Kidney glomerular epithelial cell (primary cell): ENCODE measurements around the gene APC2.
"Not testable (repeated sequence)": the region's sequence is repeated elsewhere in the genome, so short reads cannot be mapped to it uniquely, and the experiment has no call there.

ENCODE experiments used
- DNase-seq: peaks from one replicate; lab custom pipeline; 2025; lab: John Stamatoyannopoulos, UW

Gene APC2

DNA sequence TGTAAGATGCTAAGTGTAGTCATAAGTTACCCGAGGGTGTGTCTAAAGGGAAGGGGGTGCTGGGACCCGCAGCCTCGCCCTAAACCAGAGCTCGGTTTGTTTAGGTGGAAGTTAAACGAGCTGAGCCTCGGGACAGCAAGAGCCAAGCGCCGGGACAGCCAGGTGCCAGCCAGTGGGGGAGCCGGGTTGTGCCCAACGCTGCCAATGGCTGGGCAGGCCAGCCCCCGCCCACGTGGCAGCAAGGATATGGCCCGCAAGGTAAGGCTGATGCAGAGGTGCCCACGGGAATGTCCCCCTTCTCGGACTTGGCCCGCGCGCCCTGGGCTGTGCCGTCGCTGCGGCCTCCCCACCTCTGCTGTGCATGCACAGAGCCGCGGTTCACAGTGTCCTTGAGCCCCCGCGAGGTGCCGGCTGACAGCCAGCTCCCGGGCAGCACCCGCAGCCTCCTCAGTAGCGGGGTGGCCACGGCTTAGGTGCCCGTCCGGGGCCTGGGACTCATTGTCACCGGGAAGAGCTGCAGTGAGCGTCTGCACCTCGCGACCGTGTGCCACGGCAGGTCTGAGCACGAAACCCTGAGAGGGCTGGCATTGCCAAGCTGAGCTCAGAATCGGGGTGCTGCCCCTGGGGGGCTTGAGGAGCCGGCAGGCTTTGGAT is 21.1 kb upstream of the APC2 start:
- DNase-seq, result no peak

DNA sequence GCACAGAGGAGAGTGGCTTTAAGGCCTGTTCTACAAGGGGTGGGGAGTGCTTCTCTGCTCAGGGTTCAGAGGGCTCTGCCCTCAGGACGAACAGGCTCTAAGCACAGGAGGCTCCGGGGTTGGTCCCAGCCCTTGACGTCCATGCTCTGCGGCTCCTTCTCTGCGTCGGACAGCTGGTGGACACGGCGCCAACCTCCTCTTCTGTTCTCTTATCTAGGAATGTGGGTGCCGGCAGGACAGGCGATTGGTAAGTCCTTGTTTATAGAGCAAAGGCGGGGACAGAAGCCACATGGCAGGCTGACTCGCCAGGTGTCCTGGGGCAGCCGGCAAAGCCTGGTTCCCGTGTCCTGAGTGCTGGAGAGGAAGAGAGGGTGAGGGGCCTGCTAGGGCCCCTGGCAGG is 20.2 kb upstream of the APC2 start:
- DNase-seq, result no peak

DNA sequence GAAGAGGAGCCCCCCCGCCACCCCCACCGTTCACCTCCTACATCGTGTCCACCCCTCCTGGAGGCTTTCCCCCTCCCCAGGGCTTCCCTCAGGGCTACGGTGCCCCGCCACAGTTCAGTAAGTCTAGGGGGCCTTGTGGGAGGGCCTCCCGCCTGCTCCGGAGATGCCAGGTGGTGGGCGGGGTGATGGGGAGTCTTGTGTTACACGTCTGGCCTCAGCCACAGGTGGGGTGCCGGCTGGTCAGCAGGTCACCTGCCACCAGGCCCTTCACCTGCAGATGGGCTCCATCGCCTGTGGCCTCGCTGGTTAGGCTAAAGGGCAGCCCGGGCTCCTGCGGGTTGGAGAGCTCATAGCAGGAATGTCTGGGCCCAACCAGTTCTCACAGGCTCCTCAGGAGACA is 19.7 kb upstream of the APC2 start:
- DNase-seq, result no peak

DNA sequence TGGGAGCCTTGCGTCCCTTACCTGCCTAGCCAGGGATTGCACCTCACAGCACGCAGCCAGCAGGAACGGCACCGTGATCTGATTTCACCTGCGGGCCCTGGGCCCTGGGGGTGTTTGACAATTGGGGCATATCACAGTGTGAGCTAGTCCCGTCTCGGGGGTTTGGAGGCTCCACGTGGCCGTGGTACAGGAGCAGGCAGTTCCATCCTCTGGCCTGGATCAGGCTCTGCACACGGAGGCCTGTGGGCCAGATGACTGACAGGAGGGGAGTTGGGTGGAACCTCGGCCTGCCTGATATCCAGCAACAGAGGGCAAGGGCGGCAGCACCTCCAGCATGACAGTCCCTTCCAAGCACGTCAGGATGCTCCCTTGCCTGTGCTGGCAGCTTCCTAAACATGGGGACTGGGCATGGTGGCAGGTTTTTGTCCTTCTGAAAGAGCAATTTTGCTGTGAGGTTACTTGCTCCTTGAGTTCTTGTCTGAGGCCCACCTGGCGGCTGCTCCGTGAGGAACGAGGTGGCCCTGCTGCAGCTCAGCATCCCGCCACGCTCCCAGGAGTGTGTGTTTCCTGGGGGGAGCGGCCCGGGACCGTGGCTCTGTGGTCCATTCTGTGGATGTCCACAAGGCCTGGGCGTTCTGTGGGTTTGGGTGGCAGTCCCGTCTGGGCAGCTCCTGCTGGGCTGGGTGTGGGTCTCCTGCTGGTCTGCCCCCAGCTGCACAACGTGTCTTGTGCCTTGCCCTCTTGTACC is 18.0 kb upstream of the APC2 start:
- DNase-seq, result no peak

DNA sequence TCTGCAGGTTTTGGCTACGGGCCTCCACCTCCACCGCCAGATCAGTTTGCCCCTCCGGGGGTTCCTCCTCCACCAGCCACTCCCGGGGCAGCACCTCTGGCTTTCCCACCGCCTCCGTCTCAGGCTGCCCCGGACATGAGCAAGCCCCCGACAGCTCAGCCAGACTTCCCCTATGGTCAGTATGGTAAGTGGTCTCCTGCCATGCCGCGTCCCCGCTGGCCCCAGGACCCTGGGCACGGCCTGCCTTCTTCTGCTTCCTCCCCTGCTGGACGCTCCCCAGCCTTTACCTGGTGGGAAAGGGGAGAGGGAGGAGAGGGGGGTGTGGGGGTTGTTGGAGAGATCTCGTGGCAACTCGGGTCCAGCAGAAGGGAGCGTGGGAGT is 17.4 kb upstream of the APC2 start:
- DNase-seq, result no peak

DNA sequence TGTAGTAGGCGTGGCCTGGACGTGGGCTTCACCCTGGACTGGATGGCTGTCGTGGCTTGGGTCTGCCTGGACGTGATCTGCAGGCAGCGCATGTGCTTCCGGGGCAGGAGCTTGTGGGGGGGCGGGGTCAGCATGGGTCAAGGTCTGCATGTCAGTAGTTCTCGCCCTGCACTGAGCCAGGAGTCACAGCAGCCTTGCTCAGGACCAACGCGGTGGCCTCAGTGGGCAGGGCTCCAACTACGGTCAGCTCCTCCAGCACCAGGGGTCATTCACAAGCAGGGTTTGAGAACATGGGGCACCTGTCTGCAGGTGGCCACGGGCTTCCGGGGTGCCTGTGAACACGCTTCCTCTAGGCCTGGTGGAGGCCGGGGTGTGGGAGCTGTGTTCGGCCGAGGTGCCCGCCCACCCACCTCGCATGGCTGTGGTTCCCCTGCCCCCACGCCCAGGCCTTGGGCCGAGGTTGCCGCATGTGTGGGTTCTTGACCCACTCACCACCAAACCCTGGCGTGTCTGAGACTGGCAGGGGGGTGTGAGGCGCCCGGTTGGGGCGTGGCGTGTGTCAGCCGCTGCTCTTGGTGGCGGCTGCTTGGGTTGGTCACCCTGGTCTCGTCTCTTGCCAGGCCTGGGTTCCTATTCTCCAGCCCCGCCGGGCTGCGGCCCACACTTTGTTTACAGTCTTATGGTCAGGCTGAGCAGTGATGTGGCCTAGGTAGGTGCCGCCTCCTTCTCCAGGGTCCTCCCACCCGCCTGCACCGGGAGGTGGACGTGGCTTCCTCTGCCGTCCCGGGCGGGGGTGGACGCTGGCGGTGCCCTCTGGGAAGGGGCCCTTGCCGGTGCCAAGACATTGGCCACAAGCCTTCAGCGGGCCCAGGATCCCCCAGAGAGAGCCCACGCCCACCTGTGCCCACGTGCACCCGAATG is 16.5 kb upstream of the APC2 start:
- no peak for DNase-seq

DNA sequence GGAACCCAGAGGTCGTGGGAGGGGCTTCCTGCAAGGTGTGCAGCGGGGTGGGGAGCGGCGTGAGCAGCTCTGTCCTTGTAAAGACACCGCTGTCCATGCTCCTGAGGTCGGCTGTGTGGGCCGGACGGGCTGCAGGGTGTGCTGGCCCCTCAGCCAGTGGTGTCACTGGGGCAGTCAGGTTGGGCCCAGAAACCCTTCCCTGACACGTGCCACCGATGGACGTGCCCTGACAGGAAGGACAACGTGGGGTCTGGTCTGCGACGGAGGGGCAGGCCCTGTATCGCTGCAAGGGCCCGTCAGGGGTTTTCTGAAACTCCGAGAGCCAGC is 15.9 kb upstream of the APC2 start:
- no peak for DNase-seq

DNA sequence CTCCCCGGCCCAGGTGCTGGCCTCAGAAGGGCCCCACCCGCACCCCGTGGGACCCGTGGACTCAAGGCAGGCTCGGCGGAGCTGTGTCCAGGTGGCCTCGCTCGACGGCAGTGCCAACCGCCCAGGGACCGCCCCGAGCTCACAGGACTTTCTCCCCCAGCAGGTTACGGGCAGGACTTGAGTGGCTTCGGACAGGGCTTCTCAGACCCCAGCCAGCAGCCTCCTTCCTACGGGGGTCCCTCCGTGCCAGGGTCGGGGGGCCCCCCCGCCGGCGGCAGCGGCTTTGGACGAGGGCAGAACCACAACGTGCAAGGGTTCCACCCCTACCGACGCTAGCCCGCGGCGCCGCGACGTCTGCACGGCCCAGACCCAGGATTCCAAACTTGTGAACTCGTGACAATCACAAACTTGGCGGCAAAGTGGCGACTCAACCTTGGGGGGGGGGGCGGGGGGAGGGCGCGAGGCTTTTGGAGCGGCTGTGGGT is 15.3 kb upstream of the APC2 start:
- no peak for DNase-seq

DNA sequence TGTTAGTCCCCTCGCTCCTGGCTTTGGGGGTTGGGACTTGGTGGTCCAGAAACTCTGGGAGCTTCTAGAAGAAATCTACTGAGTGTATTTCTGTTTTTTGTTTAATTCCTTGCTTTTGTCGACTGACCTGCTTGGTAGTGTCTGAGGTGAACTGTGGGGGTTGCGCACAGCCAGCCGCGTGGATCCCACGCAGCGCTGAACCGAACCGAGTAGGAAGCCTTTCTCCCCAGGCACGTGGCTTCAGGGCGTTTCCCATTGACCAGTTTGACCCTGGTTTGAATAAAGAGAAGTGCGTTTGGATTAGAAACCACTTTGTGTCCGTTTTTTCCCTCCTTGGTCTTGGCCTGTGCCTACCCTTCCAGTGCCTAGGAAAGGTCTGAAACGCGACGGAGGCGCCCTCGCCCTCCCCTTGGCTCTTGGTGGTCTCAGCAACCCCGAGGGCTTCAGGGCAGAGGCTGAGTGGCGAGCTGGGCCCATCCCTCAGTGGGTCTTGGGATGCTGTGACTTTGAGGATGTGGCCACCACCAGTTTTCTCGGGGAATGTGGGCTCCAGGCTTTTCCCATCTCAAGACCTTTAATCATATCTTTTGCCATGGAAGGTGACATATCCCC is 14.4 kb upstream of the APC2 start:
- DNase-seq, result no peak

DNA sequence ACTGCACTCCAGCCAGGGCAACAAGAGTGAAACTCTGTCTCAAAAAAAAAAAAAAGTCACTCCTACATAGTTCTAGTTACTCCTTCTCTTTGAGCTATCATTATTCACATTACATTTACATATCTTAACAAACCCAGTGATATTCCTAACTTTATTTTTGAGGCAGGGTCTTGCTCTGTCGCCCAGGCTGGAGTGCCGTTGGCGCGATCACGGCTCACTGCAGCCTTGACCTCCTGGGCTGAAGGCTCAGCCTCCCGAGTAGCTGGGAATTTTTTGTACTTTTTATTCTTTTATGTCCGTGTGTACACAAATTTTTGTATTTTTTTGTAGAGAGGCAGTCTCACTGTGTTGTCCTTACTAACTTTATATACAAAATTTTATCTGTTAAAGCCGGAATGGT is 12.3 kb upstream of the APC2 start:
- DNase-seq, result no peak

DNA sequence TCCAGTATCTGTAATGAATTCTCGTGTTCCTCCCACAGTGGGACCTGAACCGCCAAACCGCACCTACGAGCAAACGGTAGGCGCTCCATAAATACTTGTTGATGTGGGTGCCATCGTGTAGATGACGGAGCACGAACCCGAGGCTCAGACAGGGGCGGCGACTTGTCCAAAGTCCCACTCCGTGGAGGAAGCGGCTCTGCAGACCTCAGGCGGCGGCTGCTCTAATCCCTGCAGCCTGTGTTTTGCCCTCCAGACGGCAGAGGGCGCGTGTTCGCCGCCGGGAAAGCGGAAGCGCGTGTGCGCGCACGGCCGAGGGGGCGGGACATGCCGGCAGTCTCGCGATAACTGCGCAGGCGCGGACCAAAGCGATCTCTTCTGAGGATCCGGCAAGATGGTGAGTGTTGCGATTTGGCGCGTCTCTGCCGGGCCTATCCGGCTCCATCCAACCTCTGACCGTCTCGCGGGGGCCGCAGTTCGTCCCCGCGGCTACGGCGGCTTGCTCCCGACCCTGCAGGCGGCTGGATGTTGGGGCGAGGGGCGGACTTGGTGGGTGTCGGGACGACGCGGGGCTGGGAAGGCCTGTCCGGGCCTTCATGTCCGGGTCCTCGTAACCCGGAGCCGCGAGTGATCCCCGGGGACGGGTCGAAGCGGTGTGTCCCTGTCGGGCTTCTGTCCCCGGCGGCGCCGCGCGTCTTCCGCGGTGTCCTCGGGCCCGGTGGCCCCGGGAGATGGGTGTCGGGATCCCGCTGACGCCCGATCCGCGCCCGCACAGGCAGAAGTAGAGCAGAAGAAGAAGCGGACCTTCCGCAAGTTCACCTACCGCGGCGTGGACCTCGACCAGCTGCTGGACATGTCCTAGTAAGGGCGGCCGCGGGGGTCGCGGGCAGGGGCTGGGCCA is 11.6 kb upstream of the APC2 start, which contains the start of gene RPS15:
Gene RPS15 (plus strand): TSS at position 362 of the 898 bp plus-strand sequence. CDS start 30 bp downstream, at position 392.
- peak; percentile 93 for DNase-seq

DNA sequence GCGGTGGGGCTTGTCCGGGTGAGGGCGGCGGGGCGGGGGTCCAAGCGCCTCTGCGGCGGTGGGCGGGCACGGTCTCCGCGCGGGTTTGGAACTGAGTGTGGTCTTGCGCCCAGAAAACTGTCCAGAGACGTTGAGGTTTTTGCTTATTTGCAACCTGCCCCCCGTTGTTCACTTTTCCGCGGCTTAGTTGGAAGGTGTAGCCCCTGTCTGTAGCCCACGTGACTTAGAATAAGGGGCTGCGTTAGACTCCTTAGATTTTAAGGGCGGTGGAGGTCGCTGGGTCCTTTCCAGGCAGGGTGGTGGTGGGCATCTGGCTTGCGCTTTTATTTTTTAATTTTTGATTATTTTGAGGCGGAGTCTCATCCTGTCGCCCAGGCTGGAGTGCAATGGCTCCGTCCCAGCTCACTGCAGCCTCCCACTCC is 11.0 kb upstream of the APC2 start:
- no peak for DNase-seq

DNA sequence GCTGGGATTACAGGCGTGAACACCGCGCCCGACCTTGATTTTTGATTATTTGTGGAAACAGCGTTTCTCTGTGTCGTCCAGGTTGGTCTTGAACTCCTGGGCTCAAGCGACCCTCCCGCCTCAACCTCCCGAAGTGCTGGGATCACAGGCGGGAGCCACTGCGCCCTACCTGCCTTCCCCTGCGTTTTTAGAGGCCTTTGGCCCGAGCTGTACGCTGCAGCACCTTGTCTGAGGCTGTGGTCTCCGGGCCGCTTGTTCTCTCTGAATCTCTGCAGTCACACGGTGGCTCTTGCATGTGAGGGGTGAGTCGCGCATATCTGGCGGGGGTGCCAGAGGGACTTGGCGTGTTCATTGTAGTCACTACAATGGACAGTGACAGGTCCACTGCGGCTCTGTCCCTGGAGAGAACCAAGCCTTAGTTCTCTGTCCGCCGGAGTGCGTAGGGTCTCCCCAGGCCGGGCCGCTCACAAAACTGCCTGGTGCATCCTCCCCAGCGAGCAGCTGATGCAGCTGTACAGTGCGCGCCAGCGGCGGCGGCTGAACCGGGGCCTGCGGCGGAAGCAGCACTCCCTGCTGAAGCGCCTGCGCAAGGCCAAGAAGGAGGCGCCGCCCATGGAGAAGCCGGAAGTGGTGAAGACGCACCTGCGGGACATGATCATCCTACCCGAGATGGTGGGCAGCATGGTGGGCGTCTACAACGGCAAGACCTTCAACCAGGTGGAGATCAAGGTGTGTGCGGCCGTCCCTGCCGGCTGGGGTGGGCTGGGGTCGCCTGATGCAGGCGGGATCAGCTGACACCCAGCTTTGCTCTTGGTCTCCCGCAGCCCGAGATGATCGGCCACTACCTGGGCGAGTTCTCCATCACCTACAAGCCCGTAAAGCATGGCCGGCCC is 10.2 kb upstream of the APC2 start:
- DNase-seq, result not testable (repeated sequence)

DNA sequence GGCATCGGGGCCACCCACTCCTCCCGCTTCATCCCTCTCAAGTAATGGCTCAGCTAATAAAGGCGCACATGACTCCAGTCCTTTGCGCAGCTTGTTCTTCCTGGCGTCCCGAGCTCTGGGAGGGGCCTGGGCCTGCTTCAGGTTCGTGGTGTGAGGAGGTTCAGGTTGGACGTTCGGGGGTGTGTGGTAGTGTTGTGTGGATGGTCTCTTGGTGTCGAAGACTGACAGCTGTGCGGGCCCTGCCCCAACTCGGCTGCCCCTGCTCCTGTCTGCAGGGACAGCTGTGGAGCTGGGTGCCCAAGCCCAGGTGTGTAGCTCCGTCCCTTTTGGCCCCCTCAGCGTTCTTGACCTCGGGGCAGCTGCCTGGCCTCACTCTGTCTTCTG is 9.5 kb upstream of the APC2 start:
- DNase-seq, result no peak

DNA sequence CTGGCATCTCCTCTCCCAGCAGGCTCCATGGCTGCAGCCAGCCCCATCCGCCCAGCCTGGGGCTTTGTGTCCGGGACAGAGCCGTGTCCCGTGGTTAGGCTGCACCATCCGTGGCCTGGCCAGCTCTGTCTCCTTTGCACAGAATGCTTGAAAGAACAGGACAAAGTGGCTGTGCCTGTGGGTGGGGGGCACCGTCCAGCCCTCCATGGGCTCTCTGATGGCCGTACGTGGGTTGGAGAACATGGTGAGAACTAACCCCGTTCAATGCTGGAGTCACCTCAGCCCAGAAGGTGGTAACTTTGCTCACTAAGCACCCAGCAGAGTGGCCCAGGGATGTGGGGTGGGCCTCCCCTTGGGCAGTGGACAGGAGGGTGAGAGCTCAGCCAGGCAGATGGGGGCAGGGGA is 8.9 kb upstream of the APC2 start:
- no peak for DNase-seq

DNA sequence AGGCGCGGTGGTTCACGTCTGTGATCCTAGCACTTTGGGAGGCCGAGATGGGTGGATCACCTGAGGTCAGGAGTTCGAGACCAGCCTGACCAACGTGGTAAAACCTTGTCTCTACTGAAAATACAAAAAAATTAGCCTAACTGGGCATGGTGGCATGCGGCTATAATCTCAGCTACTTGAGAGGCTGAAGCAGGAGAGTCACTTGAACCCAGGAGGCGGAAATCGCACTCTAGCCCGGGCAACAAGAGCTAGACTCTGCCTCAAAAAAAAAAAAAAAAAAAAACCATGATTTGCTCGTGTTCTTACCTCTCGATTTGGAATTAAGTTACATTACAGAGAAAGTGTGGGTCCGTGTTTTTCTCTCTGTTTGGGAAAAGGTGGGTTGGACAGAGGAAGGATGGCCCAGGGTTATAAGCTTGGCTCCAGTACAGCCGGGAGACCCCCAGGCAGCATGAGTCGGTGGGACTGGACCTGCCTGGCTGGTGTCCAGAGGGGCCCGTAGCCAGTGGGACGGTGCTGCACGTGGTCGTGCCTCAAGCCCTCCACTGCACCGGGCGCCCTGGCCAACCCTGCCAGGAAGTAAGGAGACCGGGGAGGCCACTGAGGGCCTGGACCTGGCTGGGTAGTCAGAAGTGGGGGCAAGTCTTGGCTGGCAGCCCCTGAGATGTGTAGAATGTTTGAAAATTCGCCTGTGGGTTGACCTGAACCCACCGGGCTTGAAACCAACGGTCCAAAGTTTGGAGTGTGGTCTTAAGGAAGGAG is 8.1 kb upstream of the APC2 start:
- no peak for DNase-seq

DNA sequence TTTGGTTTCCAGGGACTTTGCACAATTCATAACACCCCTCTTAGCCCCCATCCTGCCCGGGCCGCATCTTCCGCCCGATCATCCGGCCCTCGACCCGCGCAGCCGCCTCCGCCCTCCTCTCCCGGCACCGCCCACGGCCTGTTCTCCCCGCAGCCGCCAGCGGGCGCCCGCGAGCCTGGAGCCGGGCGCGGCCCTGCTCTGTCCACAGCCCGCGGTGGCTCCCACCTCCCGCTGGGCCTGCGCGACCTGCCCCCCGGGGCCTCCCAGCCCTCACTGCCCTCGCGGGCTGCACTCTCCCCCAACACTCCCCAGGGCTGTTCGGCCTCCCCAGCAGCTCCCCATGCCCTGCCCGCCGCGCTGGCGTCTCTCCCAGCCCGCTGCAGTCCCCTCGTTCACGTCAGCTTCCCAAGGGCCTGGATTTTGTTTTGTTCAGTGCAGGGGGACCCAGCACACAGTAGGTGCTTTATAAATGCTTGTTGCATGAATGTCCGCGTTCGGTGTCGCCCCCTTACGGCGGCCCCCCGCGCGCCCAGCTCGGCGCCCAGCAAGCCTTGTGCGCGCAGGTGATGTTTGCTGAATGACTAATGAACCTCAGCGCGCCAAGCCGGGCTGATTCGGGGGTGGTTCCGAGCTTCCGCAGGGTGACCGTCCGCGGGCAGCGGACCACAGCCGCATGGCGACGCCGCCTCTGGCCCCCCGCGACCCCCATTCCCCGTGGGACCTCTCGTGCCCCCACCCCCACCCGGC is 4.6 kb upstream of the APC2 start:
- peak; percentile 32 for DNase-seq

DNA sequence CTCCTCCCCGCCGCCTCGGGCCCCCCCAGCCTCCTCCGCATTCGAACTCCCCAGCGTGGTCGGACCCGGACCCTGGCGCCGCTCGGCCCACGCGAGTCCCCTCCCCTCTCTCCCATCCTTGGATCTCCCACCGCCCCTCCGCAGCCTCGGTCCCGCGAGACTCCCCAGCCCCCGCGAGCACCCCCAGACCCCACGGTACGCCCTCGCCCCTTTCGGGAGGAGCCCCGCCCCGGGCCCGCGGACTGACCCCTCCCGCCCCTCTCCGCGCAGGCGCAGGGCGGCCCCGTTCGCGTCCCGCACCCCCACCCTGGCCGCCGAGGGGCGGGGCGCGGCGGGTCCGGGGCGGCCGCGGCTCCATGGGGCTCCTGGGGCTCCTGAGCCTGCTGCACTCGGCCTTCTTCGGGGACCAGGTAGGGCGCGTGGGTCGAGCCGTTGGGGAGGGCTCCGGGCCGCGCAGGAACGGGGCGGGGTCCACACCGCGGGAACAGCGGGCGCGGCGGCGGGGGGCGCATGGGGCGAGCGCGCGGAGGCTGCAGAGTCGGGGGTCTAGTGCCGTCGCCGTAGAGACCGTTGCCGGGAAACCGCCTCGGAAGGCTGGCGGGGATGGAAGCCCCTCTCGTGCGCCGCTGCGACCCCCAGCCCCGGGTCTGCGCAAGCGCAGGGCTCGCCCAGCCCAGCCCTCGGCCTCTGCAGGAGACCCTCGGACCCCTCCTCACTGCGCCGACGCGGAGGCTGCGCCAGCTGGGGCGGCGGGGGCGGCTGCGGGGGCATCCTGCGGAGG is 3.8 kb upstream of the APC2 start:
- DNase-seq, result no peak
